HG03025 (cell line): ENCODE measurements around the gene DDX49.

Source experiments
- ATAC-seq: cut with Tn5 transposase; IDR thresholded peaks from one replicate; pipeline ENCODE4 v1.9.1; 2021; ENCODE audit warnings: mild to moderate bottlenecking, moderate library complexity; ENCODE audit not compliant: unreplicated experiment, low FRiP score

DDX49 gene, protein sequence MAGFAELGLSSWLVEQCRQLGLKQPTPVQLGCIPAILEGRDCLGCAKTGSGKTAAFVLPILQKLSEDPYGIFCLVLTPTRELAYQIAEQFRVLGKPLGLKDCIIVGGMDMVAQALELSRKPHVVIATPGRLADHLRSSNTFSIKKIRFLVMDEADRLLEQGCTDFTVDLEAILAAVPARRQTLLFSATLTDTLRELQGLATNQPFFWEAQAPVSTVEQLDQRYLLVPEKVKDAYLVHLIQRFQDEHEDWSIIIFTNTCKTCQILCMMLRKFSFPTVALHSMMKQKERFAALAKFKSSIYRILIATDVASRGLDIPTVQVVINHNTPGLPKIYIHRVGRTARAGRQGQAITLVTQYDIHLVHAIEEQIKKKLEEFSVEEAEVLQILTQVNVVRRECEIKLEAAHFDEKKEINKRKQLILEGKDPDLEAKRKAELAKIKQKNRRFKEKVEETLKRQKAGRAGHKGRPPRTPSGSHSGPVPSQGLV

DNA sequence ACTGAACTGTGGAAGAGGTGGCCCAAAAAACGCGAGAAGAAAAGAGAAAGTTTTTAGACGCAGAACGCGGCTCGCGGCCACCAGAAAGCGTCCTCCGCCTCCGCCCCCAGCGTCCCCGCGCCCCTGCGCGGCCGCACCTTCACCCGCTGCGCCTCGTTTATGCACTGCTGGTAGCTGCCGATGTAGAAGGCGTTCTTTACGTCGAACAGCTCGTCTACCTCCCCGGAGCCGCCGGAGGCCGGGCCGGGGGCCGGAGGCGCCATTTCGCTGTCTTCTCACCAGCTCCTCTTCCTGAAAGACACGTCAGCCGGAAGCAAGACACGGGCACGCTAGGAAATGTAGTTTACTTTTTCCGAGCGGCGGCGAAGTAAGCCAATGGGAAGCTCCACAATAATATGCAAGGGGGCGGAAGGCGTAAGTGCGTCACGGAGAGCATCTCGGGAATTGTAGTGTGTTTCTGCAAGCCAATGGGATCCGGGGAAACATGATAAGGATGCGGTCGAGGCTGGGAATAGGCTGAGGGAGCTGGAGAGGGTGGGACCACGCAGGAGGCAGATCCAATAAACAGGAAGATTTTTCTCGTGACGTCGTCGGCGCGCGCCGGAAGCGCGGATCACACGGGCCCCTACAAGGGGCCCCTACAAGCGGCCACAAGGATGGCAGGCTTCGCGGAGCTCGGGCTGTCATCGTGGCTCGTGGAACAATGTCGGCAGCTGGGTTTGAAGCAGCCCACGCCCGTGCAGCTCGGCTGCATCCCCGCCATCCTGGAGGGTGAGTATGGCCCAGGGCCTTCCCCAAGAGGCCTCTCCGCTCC, at the start of gene DDX49, which contains the start of gene COPE:
DDX49 (plus strand) TSS at position 630 of the 814 bp plus-strand sequence; CDS start at position 657, 27 bp downstream.
COPE (minus strand) TSS at position 302 of the 814 bp plus-strand sequence; CDS start at position 263, 39 bp downstream.
- peak; percentile 90 for ATAC-seq

- no peak for ATAC-seq
These were observed 49.6 kb upstream of the DDX49 start for GRCh38 chr19:18869781-18870530.

DNA sequence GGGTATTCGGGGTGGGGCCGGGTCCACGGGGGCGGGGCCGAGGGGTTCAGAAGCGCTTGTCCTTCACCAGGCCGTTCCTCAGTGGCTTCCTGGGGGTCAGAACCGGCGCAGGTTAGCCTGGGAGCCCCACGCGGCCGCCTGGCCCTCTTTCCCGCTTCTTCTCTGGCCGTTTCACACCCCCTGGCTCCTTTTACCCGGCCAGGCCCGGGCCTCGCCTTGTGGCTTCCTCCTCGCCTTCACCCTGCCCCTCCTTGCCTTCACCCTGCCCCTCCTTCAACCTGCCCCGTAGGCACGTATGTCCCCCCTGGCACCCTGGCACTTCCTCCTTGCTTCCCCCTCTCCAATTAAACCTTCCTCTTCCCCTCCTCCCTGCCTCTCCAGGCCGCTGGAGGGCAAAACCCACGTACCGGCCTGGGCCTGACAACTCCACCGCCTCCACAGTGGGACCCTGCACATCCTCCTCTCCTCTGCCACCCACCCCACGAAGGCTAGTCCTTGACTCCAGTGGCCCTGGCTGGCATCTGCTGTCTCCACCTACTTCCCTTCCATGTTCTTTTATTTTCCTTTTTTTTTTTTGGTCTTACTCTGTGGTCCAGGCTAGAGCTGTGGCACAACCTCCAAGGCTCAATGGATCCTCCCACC, 48.9 kb upstream of the DDX49 start:
- ATAC-seq, result no peak

DNA sequence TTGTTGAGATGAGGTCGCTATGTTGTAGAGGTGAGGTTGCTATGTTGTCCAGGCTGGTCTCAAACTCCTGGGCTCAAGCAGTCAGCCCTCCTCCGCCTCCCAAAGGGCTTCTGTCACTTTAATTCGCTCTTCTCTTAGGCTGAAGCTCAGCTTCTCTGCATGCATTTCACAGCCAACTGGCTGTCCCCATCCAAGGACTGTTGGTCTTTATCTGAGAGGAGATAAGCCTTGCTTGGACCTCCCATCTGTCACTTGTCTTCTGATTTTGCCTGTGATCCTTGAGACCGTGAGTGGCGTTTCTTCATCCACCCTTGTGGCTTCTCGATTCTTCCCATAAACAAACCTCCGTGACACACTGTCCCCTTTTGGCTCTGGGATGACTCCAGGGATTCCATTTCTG, 48.0 kb upstream of the DDX49 start:
- no peak for ATAC-seq

DNA sequence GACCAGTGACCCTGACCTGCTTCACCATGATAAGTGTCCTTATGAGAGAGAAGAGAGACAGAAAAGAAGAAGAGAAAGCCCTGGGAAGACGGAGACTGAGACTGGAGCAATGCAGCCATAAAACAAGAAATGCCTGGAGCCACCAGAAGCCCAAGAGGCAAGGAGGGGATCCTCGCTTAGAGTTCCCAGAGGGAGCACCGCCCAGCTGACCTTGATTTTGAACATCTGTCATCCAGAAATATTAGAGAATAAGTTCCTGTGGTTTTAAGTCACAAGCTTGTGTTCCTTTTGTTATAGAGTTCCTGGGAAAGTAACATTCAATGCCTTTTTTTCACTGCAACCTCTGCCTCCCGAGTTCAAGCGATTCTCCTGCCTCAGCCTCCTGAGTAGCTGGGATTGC, 43.8 kb upstream of the DDX49 start:
- ATAC-seq, result no peak

GRCh38 chr19:18876865-18877264, 42.6 kb upstream of the DDX49 start:
- ATAC-seq, result no peak

- ATAC-seq, result no peak
These were observed 41.3 kb upstream of the DDX49 start for GRCh38 chr19:18878058-18878797.

DNA sequence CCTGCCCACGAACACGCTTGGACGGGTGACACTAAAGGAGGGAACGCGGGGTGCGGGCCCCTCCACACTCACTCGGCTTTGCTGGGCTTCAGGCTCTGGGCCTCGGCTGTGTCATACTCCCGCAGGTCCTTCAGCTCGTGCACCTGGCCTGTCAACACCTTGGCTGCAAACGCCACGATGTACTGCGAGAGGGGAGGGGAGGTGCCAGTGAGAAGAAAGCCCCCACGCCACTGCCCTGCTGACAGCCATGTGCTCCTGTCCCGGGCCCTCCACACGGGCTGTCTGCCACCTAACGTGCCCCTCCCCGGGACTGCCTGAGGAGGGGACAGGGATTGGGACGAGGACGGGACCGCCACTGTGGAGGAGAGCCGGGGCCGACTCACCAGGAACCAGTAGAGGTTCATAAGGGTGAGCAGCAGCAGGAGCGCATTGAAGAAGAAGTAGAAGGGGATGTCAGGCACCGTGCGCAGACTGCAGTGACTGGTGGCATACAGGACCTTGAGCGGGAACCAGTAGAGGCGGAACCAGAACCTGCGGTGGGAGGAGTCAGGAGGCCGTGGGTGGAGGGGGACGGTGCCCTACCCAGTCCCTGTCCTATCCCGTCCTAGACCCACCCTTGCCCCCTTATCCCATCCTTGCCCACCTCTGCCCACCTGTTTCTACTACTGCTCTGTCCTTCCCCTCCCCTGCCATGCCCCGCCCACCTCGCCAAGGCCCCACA, 40.5 kb upstream of the DDX49 start:
- no peak for ATAC-seq

- no peak for ATAC-seq
These were observed 39.7 kb upstream of the DDX49 start for GRCh38 chr19:18879579-18880373.

GRCh38 chr19:18881491-18881890, 38.0 kb upstream of the DDX49 start:
- no peak for ATAC-seq

GRCh38 chr19:18883526-18884304, 35.8 kb upstream of the DDX49 start:
- ATAC-seq, result no peak

DNA sequence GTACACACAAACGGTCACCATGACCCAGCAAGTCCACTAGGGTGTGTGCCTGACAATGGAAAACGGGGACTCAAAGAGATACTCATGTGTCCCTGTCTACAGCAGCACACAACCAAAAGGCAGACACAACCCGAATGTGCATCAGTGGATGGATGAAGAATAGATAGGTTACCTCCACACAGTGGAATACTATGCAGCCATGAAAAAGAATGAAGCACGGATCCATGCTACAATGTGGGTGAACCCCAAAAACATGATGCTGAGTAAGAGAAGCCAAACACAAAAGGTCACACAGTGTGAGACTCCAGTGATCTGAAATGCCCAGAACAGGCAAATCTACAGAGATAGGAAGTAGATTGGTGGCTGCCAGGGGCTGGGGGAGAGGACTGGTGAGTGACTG, 32.5 kb upstream of the DDX49 start:
- no peak for ATAC-seq

- ATAC-seq, result no peak
These were observed 29.4 kb upstream of the DDX49 start for GRCh38 chr19:18889949-18890745.

- ATAC-seq, result no peak
These were observed 25.8 kb upstream of the DDX49 start for GRCh38 chr19:18893587-18894253.

GRCh38 chr19:18894254-18895037, 25.1 kb upstream of the DDX49 start:
- ATAC-seq, result no peak
